Common myeloid progenitor, CD34-positive (primary cell): ENCODE data around the gene ARHGAP9.

Experiments used
- CTCF ChIA-PET: fragments of 350-600 bp; sonication (Branson Sonifier 250); formaldehyde crosslinking; loops from one replicate; lab custom pipeline; 2021; ENCODE audit warnings: antibody characterized with exemption; lab: Charles Lee
- POLR2A ChIA-PET: fragments of 350-600 bp; sonication (Branson Sonifier 250); formaldehyde crosslinking; loops from one replicate; lab custom pipeline; 2021; ENCODE audit warnings: antibody characterized with exemption; lab: Charles Lee
- DNase-seq, 3 donors: peaks; one replicate each; pipeline versions ENCODE4 v3.0.0 to v3.0.0-alpha.2; 2013
- H3K27ac ChIP-seq, 2 experiments: 1 replicate in 1 of 2; 2 replicates in 1 of 2; pipeline ENCODE4 v1.7.0; 2013; ENCODE audit warnings: inconsistent platforms in 2 of 2, low read length in 2 of 2, mild to moderate bottlenecking in 2 of 2, low read depth in 1 of 2, moderate library complexity in 1 of 2; ENCODE audit not compliant: severe bottlenecking in 2 of 2, insufficient read depth in 1 of 2, poor library complexity in 1 of 2
- H3K27me3 ChIP-seq, 5 experiments: replicated peaks in 2 of 5; 1 replicate in 3 of 5; 2 replicates in 2 of 5; pipeline versions ENCODE4 v1.6.1 to v1.7.0; 2013; ENCODE audit warnings: low read length in 4 of 5, mild to moderate bottlenecking in 2 of 5, moderate library complexity in 2 of 5, inconsistent platforms in 1 of 5; ENCODE audit not compliant: insufficient read depth in 5 of 5, control insufficient read depth in 4 of 5
- H3K36me3 ChIP-seq, 4 experiments: 1 replicate in 2 of 4; 2 replicates in 2 of 4; pipeline versions ENCODE4 v1.6.1 to v1.7.0; 2013; ENCODE audit warnings: low read length in 3 of 4, control low read depth in 1 of 4, mild to moderate bottlenecking in 1 of 4; ENCODE audit not compliant: control insufficient read depth in 4 of 4, insufficient read depth in 4 of 4
- H3K4me1 ChIP-seq, 4 experiments: 1 replicate in 3 of 4; 2 replicates in 1 of 4; pipeline versions ENCODE4 v1.6.1 to v1.7.1; 2013; ENCODE audit warnings: low read length in 3 of 4, mild to moderate bottlenecking in 3 of 4, control low read depth in 1 of 4, inconsistent platforms in 1 of 4, moderate library complexity in 1 of 4; ENCODE audit not compliant: control insufficient read depth in 4 of 4, insufficient read depth in 4 of 4; ENCODE audit errors: control extremely low read depth in 1 of 4
- H3K4me3 ChIP-seq, 7 experiments: 1 replicate in 4 of 7; 2 replicates in 3 of 7; pipeline versions ENCODE4 v1.5.1 to v1.7.0; 2013; ENCODE audit warnings: mild to moderate bottlenecking in 7 of 7, low read length in 6 of 7, moderate library complexity in 6 of 7, inconsistent platforms in 2 of 7, low read depth in 2 of 7, control low read depth in 1 of 7; ENCODE audit not compliant: insufficient read depth in 4 of 7, control insufficient read depth in 1 of 7; ENCODE audit errors: extremely low read depth in 1 of 7
- H3K9me3 ChIP-seq, 5 experiments: 1 replicate in 4 of 5; 2 replicates in 1 of 5; pipeline versions ENCODE4 v1.6.1 to v1.7.1; 2013; ENCODE audit warnings: low read length in 4 of 5, mild to moderate bottlenecking in 2 of 5, inconsistent platforms in 1 of 5, low read depth in 1 of 5, moderate library complexity in 1 of 5; ENCODE audit not compliant: control insufficient read depth in 4 of 5, insufficient read depth in 2 of 5; ENCODE audit errors: control extremely low read depth in 1 of 5
- WGBS: methylation state at CpG from one replicate; pipeline ENCODE4 v1.1.5; 2013; ENCODE audit not compliant: insufficient coverage; 5-methylcytosine and 5-hydroxymethylcytosine counted together

ARHGAP9 gene

GRCh38 chr12:57452181-57452936 lies 27.3 kb downstream of the ARHGAP9 start:
- ChIA-PET POLR2A (interaction anchor here (1.1 kb wide), 1 partner anchor 145 kb away, joined by 7 read pairs; no protein-coding TSS in a partner anchor), CTCF (interaction anchor here (0.5 to 18.4 kb wide), 37 partner anchors 8 to 1581 kb away, joined by 3 to 518 read pairs (median 5); partner anchors contain the start of genes ARHGAP9 and INHBC)
- H3K4me1 ChIP-seq: peaks cover 0 to 18% (median 6%) of the 10 kb centered on the region in 4 experiments
- no peaks in the 10 kb centered on the region for H3K27me3 ChIP-seq
- 47% methylated on average over 5 of the region's 9 CpGs for WGBS
- no peak overlapping the region for H3K27ac ChIP-seq
- no peak overlapping the region for H3K4me3 ChIP-seq
- no peak for DNase-seq
- no peaks in the 10 kb centered on the region for H3K9me3 ChIP-seq
- no peaks in the 10 kb centered on the region for H3K36me3 ChIP-seq

DNA sequence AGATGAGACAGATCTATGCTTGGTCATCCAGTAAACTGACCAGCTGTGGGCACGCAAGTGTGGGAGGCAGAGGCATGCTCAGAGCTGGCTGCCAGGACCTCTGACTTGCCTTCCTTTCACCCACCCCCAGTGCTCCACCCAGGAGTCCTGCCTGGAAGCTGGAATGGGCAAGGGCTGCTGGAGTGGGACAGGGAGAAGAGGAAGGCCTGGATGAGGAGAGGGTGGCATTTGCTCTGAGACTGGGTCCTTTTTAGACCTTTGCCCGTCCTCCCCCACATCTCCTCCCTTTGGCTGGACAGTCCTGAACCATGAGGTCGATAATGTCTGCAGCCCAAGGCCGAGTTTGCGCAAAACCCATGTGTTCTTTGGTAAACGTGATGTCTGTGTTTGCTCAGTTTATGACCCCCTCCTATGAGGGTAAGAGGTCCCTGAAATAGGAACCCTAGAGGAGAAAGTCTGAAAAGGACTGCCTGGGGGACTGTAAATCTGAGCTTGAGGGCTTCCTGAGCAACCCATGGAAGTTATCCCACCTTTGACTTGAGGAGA lies 28.4 kb downstream of the ARHGAP9 start:
- Histone ChIP-seq H3K27me3 (no peaks in the 10 kb centered on the region), H3K36me3 (no peaks in the 10 kb centered on the region), H3K9me3 (no peaks in the 10 kb centered on the region), H3K27ac (no peak overlapping the region), H3K4me1 (peaks cover 0 to 18% (median 6%) of the 10 kb centered on the region in 4 experiments), H3K4me3 (no peak overlapping the region)
- DNase-seq: no peak
- ChIA-PET CTCF (interaction anchor here (0.5 to 18.4 kb wide), 14 partner anchors 8 to 1580 kb away, joined by 3 to 518 read pairs (median 6); partner anchors contain the start of genes GLI1 and INHBC), POLR2A (interaction anchor here (0.6 kb wide), 1 partner anchor 150 kb away, joined by 4 read pairs; no protein-coding TSS in a partner anchor)
- WGBS: 94% methylated on average over 5 of the region's 6 CpGs

DNA sequence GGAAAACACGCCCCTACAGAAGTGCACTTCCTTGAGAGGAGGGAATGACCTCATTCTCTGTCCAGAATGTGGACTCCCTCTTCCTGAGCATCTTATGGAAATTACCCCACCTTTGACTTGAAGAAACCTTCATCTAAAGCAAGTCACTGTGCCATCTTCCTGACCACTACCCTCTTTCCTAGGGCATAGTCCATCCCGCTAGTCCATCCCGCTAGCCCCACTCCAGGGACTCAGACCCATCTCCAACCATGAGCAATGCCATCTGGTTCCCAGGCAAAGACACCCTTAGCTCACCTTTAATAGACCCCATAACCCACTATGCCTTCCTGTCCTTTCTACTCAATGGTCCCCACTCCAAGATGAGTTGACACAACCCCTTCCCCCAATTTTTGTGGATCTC lies 29.6 kb downstream of the ARHGAP9 start:
- Histone ChIP-seq H3K36me3 (no peaks in the 10 kb centered on the region), H3K4me1 (peaks cover 0 to 11% (median 0%) of the 10 kb centered on the region in 4 experiments), H3K9me3 (no peaks in the 10 kb centered on the region), H3K4me3 (no peak overlapping the region), H3K27me3 (no peaks in the 10 kb centered on the region), H3K27ac (no peak overlapping the region)
- ChIA-PET CTCF (interaction anchor here (1.2 to 18.4 kb wide), 13 partner anchors 8 to 189 kb away, joined by 3 to 518 read pairs (median 4); partner anchors contain the start of genes GLI1 and INHBC), POLR2A (no interaction called here)
- 94% methylated on average over 3 of the region's 3 CpGs for WGBS
- no peak for DNase-seq

- Histone ChIP-seq H3K27me3 (no peaks in the 10 kb centered on the region), H3K4me1 (peaks cover 0 to 7% (median 0%) of the 10 kb centered on the region in 4 experiments), H3K9me3 (no peaks in the 10 kb centered on the region), H3K36me3 (no peaks in the 10 kb centered on the region), H3K4me3 (no peak overlapping the region), H3K27ac (no peak overlapping the region)
- ChIA-PET POLR2A (no interaction called here), CTCF (interaction anchor here (1.2 to 18.4 kb wide), 7 partner anchors 9 to 138 kb away, joined by 3 to 518 read pairs (median 4); partner anchors contain the start of genes GLI1 and INHBC)
- WGBS: over 99% methylated on average over 7 of the region's 7 CpGs
- no peak for DNase-seq
These were observed 30.3 kb downstream of the ARHGAP9 start for GRCh38 chr12:57449375-57449774.

DNA sequence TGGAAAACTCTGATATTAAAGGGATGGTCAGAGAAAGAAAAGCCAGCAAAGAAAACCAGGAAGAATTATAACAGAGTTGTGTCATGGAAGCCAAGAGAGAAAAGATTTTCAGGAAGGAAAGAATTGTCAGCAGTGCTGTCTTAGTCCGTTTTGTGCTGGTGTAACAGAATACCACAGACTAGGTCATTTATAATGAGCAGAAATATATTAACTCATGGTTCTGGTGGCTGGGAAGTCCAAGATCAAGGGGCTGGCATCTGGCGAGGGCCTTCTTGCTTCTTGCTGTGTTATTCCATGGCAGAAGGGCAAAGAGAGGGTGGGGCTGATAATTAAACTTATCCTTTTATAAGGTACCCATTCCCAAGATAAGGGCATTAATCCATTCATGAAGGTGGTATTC lies 31.0 kb downstream of the ARHGAP9 start:
- Histone ChIP-seq H3K36me3 (no peaks in the 10 kb centered on the region), H3K4me3 (no peak overlapping the region), H3K27ac (no peak overlapping the region), H3K9me3 (no peaks in the 10 kb centered on the region), H3K27me3 (no peaks in the 10 kb centered on the region), H3K4me1 (peaks cover 0 to 6% (median 0%) of the 10 kb centered on the region in 4 experiments)
- CTCF ChIA-PET: interaction anchor here (1.2 to 18.4 kb wide), 6 partner anchors 10 to 137 kb away, joined by 4 to 518 read pairs (median 6); partner anchors contain the start of genes GLI1 and INHBC
- POLR2A ChIA-PET: no interaction called here
- WGBS: 100% methylated on average over 1 of the region's 2 CpGs
- no peak for DNase-seq

GRCh38 chr12:57446292-57446960 lies 33.2 kb downstream of the ARHGAP9 start:
- DNase-seq: no peak
- no peak overlapping the region for H3K4me3 ChIP-seq
- H3K27me3 ChIP-seq: no peaks in the 10 kb centered on the region
- no peaks in the 10 kb centered on the region for H3K36me3 ChIP-seq
- ChIA-PET POLR2A (interaction anchor here (0.6 kb wide), 1 partner anchor 138 kb away, joined by 4 read pairs; no protein-coding TSS in a partner anchor), CTCF (interaction anchor here (0.7 to 18.4 kb wide), 6 partner anchors 10 to 160 kb away, joined by 3 to 518 read pairs (median 3); no protein-coding TSS in a partner anchor)
- no peak overlapping the region for H3K27ac ChIP-seq
- H3K4me1 ChIP-seq: no peaks in the 10 kb centered on the region
- peaks cover 0 to 2% (median 0%) of the 10 kb centered on the region in 5 experiments for H3K9me3 ChIP-seq
- 100% methylated on average over 3 of the region's 6 CpGs for WGBS
